Measurements from ENCODE around the gene AFMID.

AFMID gene

GRCh38 chr17:78146471-78146869 lies 40.7 kb upstream of the AFMID start:
- no peak for DNase-seq (ENCODE audit: low spot score in 2 of 2)
- Histone ChIP-seq H3K4me3 (no peak overlapping the region), H3K36me3 (replicated peaks) (no peaks in the 10 kb centered on the region), H3K27me3 (ENCODE audit: low read depth) (no peaks in the 10 kb centered on the region), H3K4me1 (no peaks in the 10 kb centered on the region), H3K9me3 (no peaks in the 10 kb centered on the region)
- in situ Hi-C loops (cut with MboI; ENCODE audit: low sequenced_read_pairs) = no loop called here

- Histone ChIP-seq H3K27me3 (ENCODE audit: low read depth) (no peaks in the 10 kb centered on the region), H3K36me3 (replicated peaks) (no peaks in the 10 kb centered on the region), H3K9me3 (no peaks in the 10 kb centered on the region), H3K4me3 (no peak overlapping the region), H3K4me1 (no peaks in the 10 kb centered on the region)
- DNase-seq (ENCODE audit: low spot score in 2 of 2) = no peak
- in situ Hi-C loops (cut with MboI; ENCODE audit: low sequenced_read_pairs) = no loop called here
Observed at GRCh38 chr17:78146881-78147280, 40.3 kb upstream of the AFMID start.

GRCh38 chr17:78147315-78147998 lies 39.7 kb upstream of the AFMID start:
- in situ Hi-C loops (cut with MboI; ENCODE audit: low sequenced_read_pairs) = no loop called here
- no peaks in the 10 kb centered on the region for H3K4me1 ChIP-seq
- no peaks in the 10 kb centered on the region for H3K27me3 ChIP-seq (ENCODE audit: low read depth)
- no peaks in the 10 kb centered on the region for H3K9me3 ChIP-seq
- DNase-seq (ENCODE audit: low spot score in 2 of 2) = no peak
- no peak overlapping the region for H3K4me3 ChIP-seq
- no peaks in the 10 kb centered on the region for H3K36me3 ChIP-seq (replicated peaks)

GRCh38 chr17:78148286-78149016 lies 38.7 kb upstream of the AFMID start:
- H3K4me1 ChIP-seq = no peaks in the 10 kb centered on the region
- DNase-seq (ENCODE audit: low spot score in 2 of 2) = no peak
- H3K4me3 ChIP-seq = no peak overlapping the region
- in situ Hi-C loops (cut with MboI; ENCODE audit: low sequenced_read_pairs) = no loop called here
- H3K36me3 ChIP-seq (replicated peaks) = no peaks in the 10 kb centered on the region
- H3K27me3 ChIP-seq (ENCODE audit: low read depth) = no peaks in the 10 kb centered on the region
- H3K9me3 ChIP-seq = no peaks in the 10 kb centered on the region

- no peak for DNase-seq (ENCODE audit: low spot score in 2 of 2)
- in situ Hi-C loops (cut with MboI; ENCODE audit: low sequenced_read_pairs) = no loop called here
- H3K9me3 ChIP-seq = no peaks in the 10 kb centered on the region
- no peak overlapping the region for H3K4me3 ChIP-seq
- H3K4me1 ChIP-seq = no peaks in the 10 kb centered on the region
- H3K36me3 ChIP-seq (replicated peaks) = no peaks in the 10 kb centered on the region
- H3K27me3 ChIP-seq (ENCODE audit: low read depth) = no peaks in the 10 kb centered on the region
Observed at GRCh38 chr17:78151514-78152008, 35.6 kb upstream of the AFMID start.

GRCh38 chr17:78154903-78155811 lies 32.0 kb upstream of the AFMID start:
- Histone ChIP-seq H3K4me3 (no peak overlapping the region), H3K9me3 (no peaks in the 10 kb centered on the region), H3K4me1 (no peaks in the 10 kb centered on the region), H3K27me3 (ENCODE audit: low read depth) (no peaks in the 10 kb centered on the region), H3K36me3 (replicated peaks) (no peaks in the 10 kb centered on the region)
- in situ Hi-C loops (cut with MboI; ENCODE audit: low sequenced_read_pairs) = no loop called here
- no peak for DNase-seq (ENCODE audit: low spot score in 2 of 2)

GRCh38 chr17:78159575-78160158 lies 27.5 kb upstream of the AFMID start:
- DNase-seq (ENCODE audit: low spot score in 2 of 2) = no peak
- H3K27me3 ChIP-seq (ENCODE audit: low read depth) = no peaks in the 10 kb centered on the region
- no peaks in the 10 kb centered on the region for H3K9me3 ChIP-seq
- no peaks in the 10 kb centered on the region for H3K36me3 ChIP-seq (replicated peaks)
- no peaks in the 10 kb centered on the region for H3K4me1 ChIP-seq
- no peak overlapping the region for H3K4me3 ChIP-seq
- in situ Hi-C loops (cut with MboI; ENCODE audit: low sequenced_read_pairs) = no loop called here

- Histone ChIP-seq H3K27me3 (ENCODE audit: low read depth) (no peaks in the 10 kb centered on the region), H3K4me1 (peaks cover 4% of the 10 kb centered on the region), H3K9me3 (no peaks in the 10 kb centered on the region), H3K4me3 (no peak overlapping the region), H3K36me3 (replicated peaks) (no peaks in the 10 kb centered on the region)
- DNase-seq (ENCODE audit: low spot score in 2 of 2) = no peak
- in situ Hi-C loops (cut with MboI; ENCODE audit: low sequenced_read_pairs) = no loop called here
Observed at GRCh38 chr17:78163881-78164747, 23.0 kb upstream of the AFMID start.

GRCh38 chr17:78164748-78165607 lies 22.2 kb upstream of the AFMID start:
- no peaks in the 10 kb centered on the region for H3K27me3 ChIP-seq (ENCODE audit: low read depth)
- DNase-seq (ENCODE audit: low spot score in 2 of 2) = no peak
- H3K36me3 ChIP-seq (replicated peaks) = no peaks in the 10 kb centered on the region
- no peaks in the 10 kb centered on the region for H3K9me3 ChIP-seq
- in situ Hi-C loops (cut with MboI; ENCODE audit: low sequenced_read_pairs) = no loop called here
- H3K4me3 ChIP-seq = no peak overlapping the region
- peaks cover 4% of the 10 kb centered on the region for H3K4me1 ChIP-seq

GRCh38 chr17:78166416-78166815 lies 20.7 kb upstream of the AFMID start:
- H3K4me1 ChIP-seq = peaks cover 4% of the 10 kb centered on the region
- H3K27me3 ChIP-seq (ENCODE audit: low read depth) = no peaks in the 10 kb centered on the region
- in situ Hi-C loops (cut with MboI; ENCODE audit: low sequenced_read_pairs) = no loop called here
- H3K4me3 ChIP-seq = no peak overlapping the region
- no peaks in the 10 kb centered on the region for H3K9me3 ChIP-seq
- peaks cover 10% of the 10 kb centered on the region for H3K36me3 ChIP-seq (replicated peaks)
- DNase-seq (ENCODE audit: low spot score in 2 of 2) = no peak

GRCh38 chr17:78168242-78168902 lies 18.8 kb upstream of the AFMID start, which contains the start of gene SYNGR2:
TSS of gene SYNGR2 (plus strand) at chr17:78168581. CDS start at chr17:78168617, 36 bp downstream.
- H3K4me3 ChIP-seq = peak within 1 kb of the TSS; percentile 68
- no peaks in the 10 kb centered on the region for H3K27me3 ChIP-seq (ENCODE audit: low read depth)
- peaks cover 21% of the 10 kb centered on the region for H3K36me3 ChIP-seq (replicated peaks)
- no peaks in the 10 kb centered on the region for H3K9me3 ChIP-seq
- peaks cover 4% of the 10 kb centered on the region for H3K4me1 ChIP-seq
- DNase-seq (ENCODE audit: low spot score in 2 of 2) = peak; percentile 74 to 92
- in situ Hi-C loops (cut with MboI; ENCODE audit: low sequenced_read_pairs) = no loop called here

Data from HAP-1 (cell line).